C4-2B (cell line): ENCODE results near the gene FBXO42.

Source experiments
- ZFX ChIP-seq: fragments of 450-650 bp; IDR thresholded peaks from 2 replicates; pipeline ENCODE4 v1.6.1; 2017
- TF ChIP-seq, protein P1 (sequence below): fragments of 450-650 bp; conservative IDR thresholded peaks from 2 replicates; pipeline ENCODE4 v1.5.1; 2017; ENCODE audit warnings: mild to moderate bottlenecking

DNA sequence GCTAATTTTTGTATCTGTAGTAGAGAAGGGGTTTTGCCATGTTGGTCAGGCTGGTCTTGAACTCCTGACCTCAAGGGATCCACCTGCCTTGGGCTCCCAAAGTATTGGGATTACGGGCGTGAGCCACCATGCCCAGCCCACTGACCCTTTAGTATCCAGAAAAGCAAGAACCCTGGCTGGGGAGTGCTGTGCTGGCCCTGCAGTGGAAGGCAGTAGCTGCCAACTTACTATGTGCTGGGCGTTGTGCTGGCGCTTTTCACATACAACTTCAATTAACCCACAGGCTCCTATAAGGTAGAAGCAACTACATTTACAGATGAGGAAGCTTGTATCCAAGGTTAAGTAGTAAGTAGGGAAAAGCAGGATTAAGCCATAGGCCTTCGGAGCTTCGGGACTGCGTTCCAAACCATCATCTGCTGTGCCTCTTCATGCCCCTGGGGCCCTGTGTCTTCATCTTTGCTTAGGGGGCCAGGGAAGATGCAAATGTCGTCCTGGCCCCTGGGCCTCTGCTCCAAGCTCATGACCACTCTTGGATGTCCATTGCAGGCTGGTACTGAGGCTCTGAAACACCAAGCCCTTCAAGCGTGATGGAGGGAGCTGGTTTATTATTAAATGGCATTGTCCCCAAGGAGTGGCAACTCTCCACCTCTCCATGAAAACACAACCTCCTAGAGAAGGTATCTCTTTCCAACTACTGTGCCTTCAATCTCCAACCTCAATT is 106.6 kb downstream of the FBXO42 start:
- TF ChIP-seq, protein P1, sequence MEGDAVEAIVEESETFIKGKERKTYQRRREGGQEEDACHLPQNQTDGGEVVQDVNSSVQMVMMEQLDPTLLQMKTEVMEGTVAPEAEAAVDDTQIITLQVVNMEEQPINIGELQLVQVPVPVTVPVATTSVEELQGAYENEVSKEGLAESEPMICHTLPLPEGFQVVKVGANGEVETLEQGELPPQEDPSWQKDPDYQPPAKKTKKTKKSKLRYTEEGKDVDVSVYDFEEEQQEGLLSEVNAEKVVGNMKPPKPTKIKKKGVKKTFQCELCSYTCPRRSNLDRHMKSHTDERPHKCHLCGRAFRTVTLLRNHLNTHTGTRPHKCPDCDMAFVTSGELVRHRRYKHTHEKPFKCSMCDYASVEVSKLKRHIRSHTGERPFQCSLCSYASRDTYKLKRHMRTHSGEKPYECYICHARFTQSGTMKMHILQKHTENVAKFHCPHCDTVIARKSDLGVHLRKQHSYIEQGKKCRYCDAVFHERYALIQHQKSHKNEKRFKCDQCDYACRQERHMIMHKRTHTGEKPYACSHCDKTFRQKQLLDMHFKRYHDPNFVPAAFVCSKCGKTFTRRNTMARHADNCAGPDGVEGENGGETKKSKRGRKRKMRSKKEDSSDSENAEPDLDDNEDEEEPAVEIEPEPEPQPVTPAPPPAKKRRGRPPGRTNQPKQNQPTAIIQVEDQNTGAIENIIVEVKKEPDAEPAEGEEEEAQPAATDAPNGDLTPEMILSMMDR = no peak
- no peak for TF ChIP-seq ZFX
